Measurements from ENCODE around the gene SETD2. TPM values are rescaled to one million over a fixed set of nuclear protein-coding genes. Genes with fewer than 3 reads are reported as not detected.

SETD2 gene
- total and polyA plus RNA-seq, 2 experiments from 2014 or later, result 16.7 to 45.2 TPM

DNA sequence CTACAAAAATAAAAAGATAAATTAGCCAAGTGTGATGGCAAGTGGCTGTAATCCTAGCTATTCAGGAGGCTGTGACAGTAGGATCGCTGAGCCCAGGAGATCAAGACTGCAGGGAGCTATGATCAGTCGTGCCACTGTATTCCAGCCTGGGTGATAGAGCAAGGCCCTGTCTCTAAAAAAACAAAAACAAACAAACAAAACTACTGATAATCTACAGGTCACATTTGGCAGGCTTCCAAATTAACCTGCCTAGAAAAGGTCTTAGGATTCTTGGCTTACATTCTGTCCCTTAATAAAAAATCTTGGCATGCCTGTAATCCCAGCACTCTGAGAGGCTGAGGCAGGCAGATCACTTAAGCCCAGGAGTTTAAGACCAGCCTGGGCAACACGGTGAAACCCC is 33.4 kb upstream of the SETD2 start (continued):
- TF ChIP-seq, protein P1, sequence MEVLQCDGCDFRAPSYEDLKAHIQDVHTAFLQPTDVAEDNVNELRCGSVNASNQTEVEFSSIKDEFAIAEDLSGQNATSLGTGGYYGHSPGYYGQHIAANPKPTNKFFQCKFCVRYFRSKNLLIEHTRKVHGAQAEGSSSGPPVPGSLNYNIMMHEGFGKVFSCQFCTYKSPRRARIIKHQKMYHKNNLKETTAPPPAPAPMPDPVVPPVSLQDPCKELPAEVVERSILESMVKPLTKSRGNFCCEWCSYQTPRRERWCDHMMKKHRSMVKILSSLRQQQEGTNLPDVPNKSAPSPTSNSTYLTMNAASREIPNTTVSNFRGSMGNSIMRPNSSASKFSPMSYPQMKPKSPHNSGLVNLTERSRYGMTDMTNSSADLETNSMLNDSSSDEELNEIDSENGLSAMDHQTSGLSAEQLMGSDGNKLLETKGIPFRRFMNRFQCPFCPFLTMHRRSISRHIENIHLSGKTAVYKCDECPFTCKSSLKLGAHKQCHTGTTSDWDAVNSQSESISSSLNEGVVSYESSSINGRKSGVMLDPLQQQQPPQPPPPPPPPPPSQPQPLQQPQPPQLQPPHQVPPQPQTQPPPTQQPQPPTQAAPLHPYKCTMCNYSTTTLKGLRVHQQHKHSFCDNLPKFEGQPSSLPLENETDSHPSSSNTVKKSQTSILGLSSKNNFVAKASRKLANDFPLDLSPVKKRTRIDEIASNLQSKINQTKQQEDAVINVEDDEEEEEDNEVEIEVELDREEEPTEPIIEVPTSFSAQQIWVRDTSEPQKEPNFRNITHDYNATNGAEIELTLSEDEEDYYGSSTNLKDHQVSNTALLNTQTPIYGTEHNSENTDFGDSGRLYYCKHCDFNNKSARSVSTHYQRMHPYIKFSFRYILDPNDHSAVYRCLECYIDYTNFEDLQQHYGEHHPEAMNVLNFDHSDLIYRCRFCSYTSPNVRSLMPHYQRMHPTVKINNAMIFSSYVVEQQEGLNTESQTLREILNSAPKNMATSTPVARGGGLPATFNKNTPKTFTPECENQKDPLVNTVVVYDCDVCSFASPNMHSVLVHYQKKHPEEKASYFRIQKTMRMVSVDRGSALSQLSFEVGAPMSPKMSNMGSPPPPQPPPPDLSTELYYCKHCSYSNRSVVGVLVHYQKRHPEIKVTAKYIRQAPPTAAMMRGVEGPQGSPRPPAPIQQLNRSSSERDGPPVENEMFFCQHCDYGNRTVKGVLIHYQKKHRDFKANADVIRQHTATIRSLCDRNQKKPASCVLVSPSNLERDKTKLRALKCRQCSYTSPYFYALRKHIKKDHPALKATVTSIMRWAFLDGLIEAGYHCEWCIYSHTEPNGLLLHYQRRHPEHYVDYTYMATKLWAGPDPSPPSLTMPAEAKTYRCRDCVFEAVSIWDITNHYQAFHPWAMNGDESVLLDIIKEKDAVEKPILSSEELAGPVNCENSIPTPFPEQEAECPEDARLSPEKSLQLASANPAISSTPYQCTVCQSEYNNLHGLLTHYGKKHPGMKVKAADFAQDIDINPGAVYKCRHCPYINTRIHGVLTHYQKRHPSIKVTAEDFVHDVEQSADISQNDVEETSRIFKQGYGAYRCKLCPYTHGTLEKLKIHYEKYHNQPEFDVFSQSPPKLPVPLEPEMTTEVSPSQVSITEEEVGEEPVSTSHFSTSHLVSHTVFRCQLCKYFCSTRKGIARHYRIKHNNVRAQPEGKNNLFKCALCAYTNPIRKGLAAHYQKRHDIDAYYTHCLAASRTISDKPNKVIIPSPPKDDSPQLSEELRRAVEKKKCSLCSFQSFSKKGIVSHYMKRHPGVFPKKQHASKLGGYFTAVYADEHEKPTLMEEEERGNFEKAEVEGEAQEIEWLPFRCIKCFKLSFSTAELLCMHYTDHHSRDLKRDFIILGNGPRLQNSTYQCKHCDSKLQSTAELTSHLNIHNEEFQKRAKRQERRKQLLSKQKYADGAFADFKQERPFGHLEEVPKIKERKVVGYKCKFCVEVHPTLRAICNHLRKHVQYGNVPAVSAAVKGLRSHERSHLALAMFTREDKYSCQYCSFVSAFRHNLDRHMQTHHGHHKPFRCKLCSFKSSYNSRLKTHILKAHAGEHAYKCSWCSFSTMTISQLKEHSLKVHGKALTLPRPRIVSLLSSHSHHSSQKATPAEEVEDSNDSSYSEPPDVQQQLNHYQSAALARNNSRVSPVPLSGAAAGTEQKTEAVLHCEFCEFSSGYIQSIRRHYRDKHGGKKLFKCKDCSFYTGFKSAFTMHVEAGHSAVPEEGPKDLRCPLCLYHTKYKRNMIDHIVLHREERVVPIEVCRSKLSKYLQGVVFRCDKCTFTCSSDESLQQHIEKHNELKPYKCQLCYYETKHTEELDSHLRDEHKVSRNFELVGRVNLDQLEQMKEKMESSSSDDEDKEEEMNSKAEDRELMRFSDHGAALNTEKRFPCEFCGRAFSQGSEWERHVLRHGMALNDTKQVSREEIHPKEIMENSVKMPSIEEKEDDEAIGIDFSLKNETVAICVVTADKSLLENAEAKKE (CRISPR knock-in tag; IDR thresholded peaks at IDR 0.05), result no peak
- TF ChIP-seq POLR2AphosphoS5 (IDR thresholded peaks at IDR 0.05; ENCODE audit: low read depth), result no peak
- TF ChIP-seq, protein P2, sequence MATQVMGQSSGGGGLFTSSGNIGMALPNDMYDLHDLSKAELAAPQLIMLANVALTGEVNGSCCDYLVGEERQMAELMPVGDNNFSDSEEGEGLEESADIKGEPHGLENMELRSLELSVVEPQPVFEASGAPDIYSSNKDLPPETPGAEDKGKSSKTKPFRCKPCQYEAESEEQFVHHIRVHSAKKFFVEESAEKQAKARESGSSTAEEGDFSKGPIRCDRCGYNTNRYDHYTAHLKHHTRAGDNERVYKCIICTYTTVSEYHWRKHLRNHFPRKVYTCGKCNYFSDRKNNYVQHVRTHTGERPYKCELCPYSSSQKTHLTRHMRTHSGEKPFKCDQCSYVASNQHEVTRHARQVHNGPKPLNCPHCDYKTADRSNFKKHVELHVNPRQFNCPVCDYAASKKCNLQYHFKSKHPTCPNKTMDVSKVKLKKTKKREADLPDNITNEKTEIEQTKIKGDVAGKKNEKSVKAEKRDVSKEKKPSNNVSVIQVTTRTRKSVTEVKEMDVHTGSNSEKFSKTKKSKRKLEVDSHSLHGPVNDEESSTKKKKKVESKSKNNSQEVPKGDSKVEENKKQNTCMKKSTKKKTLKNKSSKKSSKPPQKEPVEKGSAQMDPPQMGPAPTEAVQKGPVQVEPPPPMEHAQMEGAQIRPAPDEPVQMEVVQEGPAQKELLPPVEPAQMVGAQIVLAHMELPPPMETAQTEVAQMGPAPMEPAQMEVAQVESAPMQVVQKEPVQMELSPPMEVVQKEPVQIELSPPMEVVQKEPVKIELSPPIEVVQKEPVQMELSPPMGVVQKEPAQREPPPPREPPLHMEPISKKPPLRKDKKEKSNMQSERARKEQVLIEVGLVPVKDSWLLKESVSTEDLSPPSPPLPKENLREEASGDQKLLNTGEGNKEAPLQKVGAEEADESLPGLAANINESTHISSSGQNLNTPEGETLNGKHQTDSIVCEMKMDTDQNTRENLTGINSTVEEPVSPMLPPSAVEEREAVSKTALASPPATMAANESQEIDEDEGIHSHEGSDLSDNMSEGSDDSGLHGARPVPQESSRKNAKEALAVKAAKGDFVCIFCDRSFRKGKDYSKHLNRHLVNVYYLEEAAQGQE (IDR thresholded peaks at IDR 0.05; ENCODE audit: unreplicated experiment), result no peak

GRCh38 chr3:47194994-47195393 is 31.1 kb upstream of the SETD2 start:
- Mint-ChIP-seq H3K4me3 (no peak overlapping the region), H3K27ac (no peak overlapping the region), H3K27me3 (ENCODE audit: insufficient read depth, low read depth, poor library complexity) (no peaks in the 10 kb centered on the region), H3K36me3 (ENCODE audit: low read depth) (peaks cover 3% of the 10 kb centered on the region; the same call in 1 of the 3 replicates), H3K4me1 (no peaks in the 10 kb centered on the region), H3K9me3 (no peaks in the 10 kb centered on the region)
- no peaks in the 10 kb centered on the region for H3K9me2 ChIP-seq (ENCODE audit: insufficient read depth)
- no peak overlapping the region for H3K4me2 ChIP-seq
- DNase-seq (ENCODE audit: low spot score), result no peak
- H3K4me3 ChIP-seq, result no peak overlapping the region
- H4K20me1 ChIP-seq (replicated peaks; ENCODE audit: insufficient read depth), result no peaks in the 10 kb centered on the region
- no peaks in the 10 kb centered on the region for H3F3A ChIP-seq (replicated peaks; ENCODE audit: low read depth)
- H3K4me1 ChIP-seq (ENCODE audit: insufficient read depth), result no peaks in the 10 kb centered on the region
- ATAC-seq, result no peak
- TF ChIP-seq NANOG (IDR thresholded peaks at IDR 0.05; ENCODE audit: borderline replicate concordance) (no peak), CREB1 (CRISPR knock-in tag; IDR thresholded peaks at IDR 0.05; ENCODE audit: low read depth) (no peak), POLR2AphosphoS5 (IDR thresholded peaks at IDR 0.05; ENCODE audit: low read depth) (no peak), EZH2phosphoT487 (IDR thresholded peaks at IDR 0.05; ENCODE audit: unreplicated experiment) (no peak), EZH2 (IDR thresholded peaks at IDR 0.05; ENCODE audit: low read depth, unreplicated experiment) (no peak), ZNF114 (CRISPR knock-in tag; IDR thresholded peaks at IDR 0.05) (no peak)
- no peaks in the 10 kb centered on the region for H3K36me3 ChIP-seq (ENCODE audit: insufficient read depth)
- H2AFZ ChIP-seq, result no peak overlapping the region
- H3K27ac ChIP-seq (ENCODE audit: low read depth), result no peak overlapping the region
- no peaks in the 10 kb centered on the region for H3K27me3 ChIP-seq (ENCODE audit: insufficient read depth)
- no peaks in the 10 kb centered on the region for H3K79me2 ChIP-seq (replicated peaks; ENCODE audit: insufficient read depth)

Data from GM23338 (cell line).